VCaP (cell line): Measurements from ENCODE around the gene CELF1.

ENCODE experiments used
- H3K27ac ChIP-seq: fragments of 450-650 bp; 2 replicates; pipeline ENCODE4 v1.5.1; 2017
- CTCF ChIP-seq: fragments of 450-650 bp; conservative IDR thresholded peaks from 2 replicates; pipeline ENCODE4 v1.5.1; 2017; ENCODE audit warnings: mild to moderate bottlenecking, moderate library complexity

Gene CELF1

GRCh38 chr11:47447906-47448305 lies 105.0 kb downstream of the CELF1 start:
- no peak overlapping the region for H3K27ac ChIP-seq
- TF ChIP-seq CTCF, result no peak

GRCh38 chr11:47446833-47447232 lies 106.1 kb downstream of the CELF1 start:
- TF ChIP-seq CTCF, result no peak
- no peak overlapping the region for H3K27ac ChIP-seq

GRCh38 chr11:47445840-47446239 lies 107.1 kb downstream of the CELF1 start:
- TF ChIP-seq CTCF, result no peak
- H3K27ac ChIP-seq, result no peak overlapping the region

GRCh38 chr11:47443817-47444216 lies 109.1 kb downstream of the CELF1 start:
- H3K27ac ChIP-seq, result no peak overlapping the region
- TF ChIP-seq CTCF, result no peak

- no peak overlapping the region for H3K27ac ChIP-seq
- no peak for TF ChIP-seq CTCF
These were observed 109.8 kb downstream of the CELF1 start for GRCh38 chr11:47443028-47443700.

GRCh38 chr11:47442514-47442913 lies 110.4 kb downstream of the CELF1 start:
- no peak overlapping the region for H3K27ac ChIP-seq
- TF ChIP-seq CTCF, result no peak

GRCh38 chr11:47441421-47441820 lies 111.5 kb downstream of the CELF1 start:
- H3K27ac ChIP-seq, result no peak overlapping the region
- no peak for TF ChIP-seq CTCF
